Neural cell (in vitro differentiated cells): Measurements from ENCODE around the gene UBE2H.
A peak's percentile ranks its signal among the peaks of the same experiment; 100 is the strongest.

Source experiments
- CTCF ChIP-seq: fragments of 450-650 bp; IDR thresholded peaks from 2 replicates; pipeline ENCODE4 v1.5.1; 2014; ENCODE audit warnings: antibody characterized with exemption, mild to moderate bottlenecking, moderate library complexity; ENCODE audit not compliant: poor library complexity, severe bottlenecking
- EZH2 ChIP-seq: fragments of 200-600, 300-800 bp; shearing (Covaris generic), sonication (generic); IDR thresholded peaks from 2 replicates; pipeline ENCODE4 v1.6.1; 2014; ENCODE audit warnings: antibody characterized with exemption, low read length, borderline replicate concordance, mild to moderate bottlenecking; ENCODE audit not compliant: insufficient read depth, poor library complexity, severe bottlenecking
- POLR2AphosphoS5 ChIP-seq: IDR thresholded peaks from 2 replicates; pipeline ENCODE4 v1.6.1; 2012

- TF ChIP-seq POLR2AphosphoS5 (peak; percentile 70), CTCF (no peak), EZH2 (no peak)
Measured at GRCh38 chr7:129950191-129950932, 2.4 kb downstream of the UBE2H start.
